Upper lobe of left lung (tissue), 6 donors: ENCODE results near the gene MACROD2. TPM values are rescaled to one million over a fixed set of nuclear protein-coding genes. Genes with fewer than 3 reads are reported as not detected.

Experiments used
- ATAC-seq, 2 donors: fragments of 200-7000 bp; cut with Tn5 transposase; one replicate each; pipeline ENCODE4 v1.9.1; 2022; ENCODE audit warnings: mild to moderate bottlenecking in 2 of 2, moderate library complexity in 2 of 2; ENCODE audit not compliant: low FRiP score in 2 of 2
- DNase-seq, 2 donors: peaks; one replicate each; pipeline ENCODE4 v3.0.0-alpha.2; 2019 to 2020
- H3K27ac ChIP-seq, 4 donors: fragments of 200-600 bp; sonication (generic); one replicate each; pipeline ENCODE4 v1.5.1; 2016 to 2019
- H3K27me3 ChIP-seq, 4 donors: fragments of 200-600 bp; sonication (generic); one replicate each; pipeline ENCODE4 v1.5.1; 2017 to 2019
- H3K36me3 ChIP-seq, 4 donors: fragments of 200-600 bp; sonication (generic); one replicate each; pipeline ENCODE4 v1.5.1; 2016 to 2019
- H3K4me1 ChIP-seq, 4 donors: fragments of 200-600 bp; sonication (generic); one replicate each; pipeline ENCODE4 v1.5.1; 2018 to 2019
- H3K4me3 ChIP-seq, 4 donors: fragments of 200-600 bp; sonication (generic); one replicate each; pipeline ENCODE4 v1.5.1; 2017 to 2019; ENCODE audit warnings: mild to moderate bottlenecking in 2 of 4, moderate library complexity in 1 of 4
- H3K9me3 ChIP-seq, 4 donors: fragments of 200-600 bp; sonication (generic); one replicate each; pipeline ENCODE4 v1.5.1; 2018 to 2019
- EP300 ChIP-seq, 4 donors: sonication (generic); formaldehyde crosslinking; IDR thresholded peaks; one replicate each; pipeline ENCODE4 v1.5.1; 2017; ENCODE audit warnings: antibody characterized with exemption in 4 of 4, control low read depth in 2 of 4
- POLR2A ChIP-seq, 4 donors: fragments of 450-650 bp; IDR thresholded peaks; one replicate each; pipeline ENCODE4 v1.5.1; 2016 to 2017; ENCODE audit warnings: antibody characterized with exemption in 4 of 4, mild to moderate bottlenecking in 2 of 4
- POLR2AphosphoS5 ChIP-seq, 2 donors: sonication (generic); formaldehyde crosslinking; IDR thresholded peaks; one replicate each; pipeline ENCODE4 v1.5.1; 2017; ENCODE audit warnings: antibody characterized with exemption in 2 of 2
- WGBS, 2 donors: methylation state at CpG; one replicate each; pipeline ENCODE4 v1.1.5; 2017 to 2018; 5-methylcytosine and 5-hydroxymethylcytosine counted together
- total RNA-seq, 6 donors: library from RNA; depleted of rRNA in 4 of 6; stranded (reverse); fragments of >200 nt in 4 of 6; gene quantifications; one replicate each; pipeline versions ENCODE4 v1.1.0 to v1.2.1, GENCODE V29; 2016 to 2021
- TF ChIP-seq, protein P1 (sequence below), 6 experiments: fragments of 450-650 bp in 4 of 6; fragments of 200-600 bp in 2 of 6; sonication (generic) in 2 of 6; IDR thresholded peaks; one replicate each; pipeline ENCODE4 v1.5.1; 2016 to 2019; ENCODE audit warnings: antibody characterized with exemption in 6 of 6
- donor health status: DM: no; HTN: no; CAD: no; lungs with moderate emphysema.
- donor health status: DM: no; HTN: yes; CAD: no; lungs with severe emphysema.

MACROD2 gene
- total RNA-seq, 6 donors from 2014 or later = 20.7 to 84.3 (median 36.3) TPM

- WGBS, 2 donors = 85 to 86% methylated on average over 4 of the region's 4 CpGs
- Histone ChIP-seq H3K4me1 (no peaks in the 10 kb centered on the region), H3K27me3 (no peaks in the 10 kb centered on the region), H3K4me3 (no peak overlapping the region), H3K36me3 (no peaks in the 10 kb centered on the region), H3K27ac (no peak overlapping the region), H3K9me3 (no peaks in the 10 kb centered on the region)
- ATAC-seq = no peak
- DNase-seq = no peak
- TF ChIP-seq, protein P1, sequence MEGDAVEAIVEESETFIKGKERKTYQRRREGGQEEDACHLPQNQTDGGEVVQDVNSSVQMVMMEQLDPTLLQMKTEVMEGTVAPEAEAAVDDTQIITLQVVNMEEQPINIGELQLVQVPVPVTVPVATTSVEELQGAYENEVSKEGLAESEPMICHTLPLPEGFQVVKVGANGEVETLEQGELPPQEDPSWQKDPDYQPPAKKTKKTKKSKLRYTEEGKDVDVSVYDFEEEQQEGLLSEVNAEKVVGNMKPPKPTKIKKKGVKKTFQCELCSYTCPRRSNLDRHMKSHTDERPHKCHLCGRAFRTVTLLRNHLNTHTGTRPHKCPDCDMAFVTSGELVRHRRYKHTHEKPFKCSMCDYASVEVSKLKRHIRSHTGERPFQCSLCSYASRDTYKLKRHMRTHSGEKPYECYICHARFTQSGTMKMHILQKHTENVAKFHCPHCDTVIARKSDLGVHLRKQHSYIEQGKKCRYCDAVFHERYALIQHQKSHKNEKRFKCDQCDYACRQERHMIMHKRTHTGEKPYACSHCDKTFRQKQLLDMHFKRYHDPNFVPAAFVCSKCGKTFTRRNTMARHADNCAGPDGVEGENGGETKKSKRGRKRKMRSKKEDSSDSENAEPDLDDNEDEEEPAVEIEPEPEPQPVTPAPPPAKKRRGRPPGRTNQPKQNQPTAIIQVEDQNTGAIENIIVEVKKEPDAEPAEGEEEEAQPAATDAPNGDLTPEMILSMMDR (IDR thresholded peaks at IDR 0.05) = no peak
- TF ChIP-seq EP300 (IDR thresholded peaks at IDR 0.05) (no peak), POLR2A (IDR thresholded peaks at IDR 0.05) (no peak), POLR2AphosphoS5 (IDR thresholded peaks at IDR 0.05) (no peak)
Measured at GRCh38 chr20:15774926-15775325, 1779.6 kb downstream of the MACROD2 start.

- WGBS, 2 donors = 80 to 81% methylated on average over 3 of the region's 3 CpGs
- H3K36me3 ChIP-seq = no peaks in the 10 kb centered on the region
- no peak for ATAC-seq
- H3K4me1 ChIP-seq = no peaks in the 10 kb centered on the region
- H3K9me3 ChIP-seq = no peaks in the 10 kb centered on the region
- DNase-seq = no peak
- no peak overlapping the region for H3K4me3 ChIP-seq
- H3K27me3 ChIP-seq = no peaks in the 10 kb centered on the region
- no peak overlapping the region for H3K27ac ChIP-seq
- TF ChIP-seq, protein P1 (IDR thresholded peaks at IDR 0.05) = no peak
- no peak for TF ChIP-seq POLR2AphosphoS5 (IDR thresholded peaks at IDR 0.05)
Measured at GRCh38 chr20:15776770-15777466, 1781.6 kb downstream of the MACROD2 start.

DNA sequence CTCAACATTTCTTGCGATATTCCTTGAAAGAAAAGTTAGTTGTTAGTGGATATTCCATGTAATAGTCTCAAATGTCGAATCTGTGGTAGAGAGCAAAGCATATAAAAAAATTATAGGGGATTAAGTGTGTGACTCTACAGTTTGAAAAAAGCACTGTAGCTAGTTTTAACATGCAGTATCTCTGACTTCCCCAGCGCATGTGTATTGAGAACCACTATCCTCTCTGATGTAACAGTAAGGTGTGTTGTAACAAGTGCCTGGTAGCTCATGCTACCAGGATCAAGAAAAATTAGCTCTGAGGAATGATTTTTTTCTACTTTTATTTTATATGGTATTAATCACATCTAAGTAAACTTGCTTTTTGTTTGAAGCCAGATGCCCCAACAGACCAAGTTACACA is 1788.7 kb downstream of the MACROD2 start:
- H3K9me3 ChIP-seq = no peaks in the 10 kb centered on the region
- DNase-seq (no peak), ATAC-seq (no peak)
- no peaks in the 10 kb centered on the region for H3K36me3 ChIP-seq
- no peak overlapping the region for H3K4me3 ChIP-seq
- no peaks in the 10 kb centered on the region for H3K27me3 ChIP-seq
- 88 to 93% methylated on average over 3 of the region's 3 CpGs for WGBS, 2 donors
- H3K27ac ChIP-seq = no peak overlapping the region
- no peaks in the 10 kb centered on the region for H3K4me1 ChIP-seq
- no peak for TF ChIP-seq EP300 (IDR thresholded peaks at IDR 0.05)
- no peak for TF ChIP-seq POLR2AphosphoS5 (IDR thresholded peaks at IDR 0.05)
- TF ChIP-seq POLR2A (IDR thresholded peaks at IDR 0.05) = no peak
- TF ChIP-seq, protein P1 (IDR thresholded peaks at IDR 0.05) = no peak

GRCh38 chr20:15789079-15789478 is 1793.8 kb downstream of the MACROD2 start:
- no peak for DNase-seq
- Histone ChIP-seq H3K4me3 (no peak overlapping the region), H3K27ac (no peak overlapping the region), H3K4me1 (no peaks in the 10 kb centered on the region), H3K27me3 (no peaks in the 10 kb centered on the region), H3K36me3 (no peaks in the 10 kb centered on the region), H3K9me3 (no peaks in the 10 kb centered on the region)
- WGBS, 2 donors = 59 to 74% methylated on average over 4 of the region's 4 CpGs
- TF ChIP-seq EP300 (IDR thresholded peaks at IDR 0.05) (no peak), POLR2A (IDR thresholded peaks at IDR 0.05) (no peak), POLR2AphosphoS5 (IDR thresholded peaks at IDR 0.05) (no peak)
- TF ChIP-seq, protein P1 (IDR thresholded peaks at IDR 0.05) = no peak
- no peak for ATAC-seq

DNA sequence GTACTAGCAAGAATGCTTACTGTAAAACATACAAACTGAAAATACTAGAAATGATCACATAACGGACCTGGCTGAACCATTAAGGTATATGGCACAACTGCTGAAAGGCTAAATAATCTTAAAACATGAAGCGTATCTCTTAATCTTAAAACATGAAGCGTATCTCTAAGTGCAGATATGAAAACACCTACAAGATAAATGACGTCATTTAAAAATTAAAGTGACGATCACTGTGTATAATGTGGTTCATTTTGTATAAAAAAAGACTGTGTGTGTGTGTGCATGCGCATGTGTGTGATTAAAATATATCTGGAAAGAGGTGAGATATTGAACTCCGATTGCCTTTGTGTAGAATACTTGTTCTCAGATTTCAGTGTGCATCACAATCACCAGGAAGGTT is 1797.5 kb downstream of the MACROD2 start:
- Histone ChIP-seq H3K4me1 (no peaks in the 10 kb centered on the region), H3K9me3 (no peaks in the 10 kb centered on the region), H3K27me3 (no peaks in the 10 kb centered on the region), H3K36me3 (no peaks in the 10 kb centered on the region), H3K4me3 (no peak overlapping the region), H3K27ac (no peak overlapping the region)
- TF ChIP-seq, protein P1 (IDR thresholded peaks at IDR 0.05) = no peak
- no peak for TF ChIP-seq POLR2AphosphoS5 (IDR thresholded peaks at IDR 0.05)
- TF ChIP-seq EP300 (IDR thresholded peaks at IDR 0.05) = no peak
- no peak for TF ChIP-seq POLR2A (IDR thresholded peaks at IDR 0.05)
- ATAC-seq = no peak
- no peak for DNase-seq
- 94 to 95% methylated on average over 7 of the region's 7 CpGs for WGBS, 2 donors
